T follicular helper cell (primary cell): ENCODE measurements around the gene CRKL.

Experiments
- DNase-seq: peaks from one replicate; pipeline ENCODE4 v3.0.0-alpha.2; 2020; ENCODE audit warnings: low read depth

CRKL gene

DNA sequence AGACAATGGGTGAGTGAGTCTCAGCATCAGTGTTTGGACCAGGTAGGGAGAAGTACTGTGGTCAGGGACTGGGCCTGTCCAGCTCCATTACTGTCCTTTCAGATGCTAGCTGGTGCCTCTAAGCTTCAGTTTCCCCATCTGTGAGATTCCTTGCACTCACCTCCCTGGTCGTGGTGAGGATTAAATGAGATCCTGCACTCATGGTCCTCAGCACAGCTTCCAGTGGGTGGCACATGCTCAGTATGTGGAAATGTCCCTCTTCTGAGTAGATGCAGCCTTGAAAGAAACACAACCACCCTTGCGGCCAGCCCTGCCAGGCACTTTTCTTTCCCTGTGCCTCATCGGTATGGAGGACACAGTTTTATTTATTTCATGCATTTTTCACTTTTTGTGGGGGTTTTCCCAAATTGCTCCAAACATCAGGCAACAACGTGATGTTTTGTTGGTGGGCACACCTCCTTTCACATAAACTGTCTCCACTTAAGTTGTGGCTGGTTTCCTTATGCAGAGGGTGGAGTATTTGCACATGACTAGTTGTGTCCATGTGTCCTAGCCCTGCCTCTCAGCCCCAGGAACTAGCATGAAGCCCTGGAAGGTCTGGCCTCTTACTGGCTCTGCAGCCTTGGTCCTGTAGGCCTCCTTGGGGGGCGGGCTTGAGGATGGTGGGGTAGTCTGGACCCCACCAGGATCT, 66.0 kb downstream of the CRKL start:
- no peak for DNase-seq

DNA sequence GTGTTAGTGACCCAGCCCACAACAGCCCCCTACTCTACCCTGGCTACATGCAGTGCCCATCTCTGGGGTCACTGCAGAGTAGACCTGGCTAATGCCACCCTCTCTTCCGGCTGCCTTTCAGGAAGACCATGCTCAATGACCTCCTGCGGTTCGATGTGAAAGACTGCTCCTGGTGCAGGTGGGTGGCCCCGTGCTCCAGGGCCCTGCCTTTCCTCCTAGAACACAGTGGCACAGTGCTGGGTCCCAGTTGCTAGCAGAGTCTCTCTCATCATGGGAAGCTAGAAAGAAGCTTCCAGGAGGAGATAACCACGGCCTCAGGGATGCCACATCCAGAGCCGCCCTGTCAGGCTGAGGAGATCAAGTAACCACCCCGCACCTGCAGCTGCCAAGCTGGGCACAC, 68.5 kb downstream of the CRKL start:
- no peak for DNase-seq

DNA sequence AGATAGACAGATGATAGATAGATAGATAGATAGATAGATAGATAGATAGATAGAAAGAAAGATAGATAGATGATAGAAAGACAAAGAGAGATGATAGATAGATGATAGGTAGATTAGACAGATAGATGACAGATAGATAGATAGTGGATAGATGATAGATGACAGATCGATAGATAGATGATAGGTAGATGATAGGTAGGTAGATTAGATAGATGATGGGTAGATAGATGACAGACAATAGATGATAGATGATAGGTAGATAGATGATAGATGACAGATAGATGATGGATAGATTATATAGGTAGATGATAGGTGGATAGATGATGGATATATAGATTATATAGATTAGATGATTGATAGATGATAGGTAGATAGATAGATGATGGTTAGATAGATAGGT, 69.2 kb downstream of the CRKL start:
- DNase-seq, result no peak

DNA sequence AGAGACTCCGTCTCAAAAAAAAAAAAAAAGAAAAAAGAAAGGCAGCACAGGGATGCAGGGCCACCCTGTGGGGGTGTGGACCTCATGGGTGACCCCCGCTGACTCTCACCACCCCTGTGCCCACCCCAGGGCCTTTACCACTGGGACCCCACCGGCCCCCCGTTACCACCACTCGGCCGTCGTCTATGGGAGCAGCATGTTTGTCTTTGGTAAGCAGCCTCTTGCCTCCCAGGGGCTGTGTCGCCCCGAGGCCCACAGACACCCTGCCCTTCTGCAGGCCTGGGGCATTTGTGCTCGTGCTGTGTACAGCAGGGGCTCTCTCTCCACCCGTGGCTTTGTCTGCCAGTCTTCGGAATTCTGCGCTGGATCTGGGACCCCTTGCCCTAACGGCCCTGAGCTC, 70.2 kb downstream of the CRKL start:
- DNase-seq, result no peak

DNA sequence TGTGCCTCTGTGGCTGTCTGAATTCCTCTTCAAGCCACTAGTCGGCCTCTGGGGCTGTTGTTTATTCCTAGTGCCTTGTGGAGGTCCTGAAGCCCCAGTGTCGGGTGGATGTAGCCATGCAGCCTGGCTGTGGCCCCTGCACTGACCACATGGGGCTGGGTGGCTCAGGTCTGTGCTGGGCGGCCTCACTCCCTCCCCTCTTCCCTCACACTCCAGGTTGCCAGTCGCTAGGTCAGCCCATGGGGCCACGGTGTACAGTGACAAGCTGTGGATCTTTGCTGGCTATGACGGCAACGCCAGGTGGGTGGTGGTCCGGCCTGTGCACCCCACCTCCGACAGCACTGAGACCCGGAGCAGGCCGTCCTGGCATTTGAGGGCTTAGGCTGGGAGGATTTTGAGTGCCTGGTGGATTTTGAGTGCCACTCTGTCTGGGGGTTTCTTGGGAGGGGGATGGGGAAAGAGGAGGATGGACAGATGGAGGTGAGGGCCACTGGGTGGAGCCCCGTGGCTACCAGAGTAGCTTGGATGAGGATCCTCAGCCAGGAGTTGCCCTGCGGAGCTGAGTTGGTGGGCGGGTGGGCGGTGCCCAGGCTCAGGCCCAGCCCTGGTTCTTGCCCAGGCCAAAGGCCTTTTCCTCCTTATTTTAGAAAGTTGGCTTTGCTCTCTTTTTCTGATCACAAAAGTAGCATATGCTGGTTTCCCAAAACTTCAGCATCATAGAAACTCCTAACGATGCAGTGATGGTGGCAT, 71.5 kb downstream of the CRKL start:
- no peak for DNase-seq

DNA sequence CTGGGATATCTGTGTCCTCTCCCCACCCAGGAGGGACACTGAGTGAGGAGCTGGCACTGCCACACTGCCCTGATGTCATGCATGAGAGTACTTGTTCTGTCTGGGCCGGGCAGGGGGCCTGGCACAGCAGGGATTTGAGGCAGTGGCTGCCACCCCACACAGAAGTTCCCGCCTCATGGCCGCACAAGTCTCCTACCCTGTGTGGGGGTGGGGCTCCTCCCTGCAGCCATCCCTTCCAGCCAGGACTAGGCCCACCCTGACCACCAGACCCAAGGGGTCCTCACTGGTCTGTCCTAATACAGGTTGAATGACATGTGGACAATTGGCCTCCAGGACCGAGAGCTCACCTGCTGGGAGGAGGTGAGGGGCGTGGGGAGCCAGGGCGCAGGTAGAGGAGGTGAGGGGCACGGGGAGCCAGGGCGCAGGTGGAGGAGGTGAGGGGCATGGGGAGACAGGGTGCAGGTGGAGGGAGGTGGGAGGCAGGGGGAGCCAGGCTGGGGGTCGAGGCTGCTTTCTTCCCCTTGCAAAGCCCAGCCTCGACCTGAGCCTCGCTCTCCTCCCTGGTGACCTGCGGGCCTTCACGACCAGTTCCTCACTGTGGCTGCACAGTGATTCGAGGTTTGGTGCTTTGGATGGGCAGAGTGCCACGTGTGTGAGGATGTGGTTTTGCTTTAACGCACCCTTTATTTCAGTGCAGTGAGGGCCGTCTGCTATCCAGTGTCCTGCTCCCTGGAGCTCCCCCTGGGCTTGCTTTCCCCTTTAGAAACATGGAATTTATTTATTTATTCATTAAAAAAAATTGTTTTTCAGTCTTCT, 72.3 kb downstream of the CRKL start:
- no peak for DNase-seq

DNA sequence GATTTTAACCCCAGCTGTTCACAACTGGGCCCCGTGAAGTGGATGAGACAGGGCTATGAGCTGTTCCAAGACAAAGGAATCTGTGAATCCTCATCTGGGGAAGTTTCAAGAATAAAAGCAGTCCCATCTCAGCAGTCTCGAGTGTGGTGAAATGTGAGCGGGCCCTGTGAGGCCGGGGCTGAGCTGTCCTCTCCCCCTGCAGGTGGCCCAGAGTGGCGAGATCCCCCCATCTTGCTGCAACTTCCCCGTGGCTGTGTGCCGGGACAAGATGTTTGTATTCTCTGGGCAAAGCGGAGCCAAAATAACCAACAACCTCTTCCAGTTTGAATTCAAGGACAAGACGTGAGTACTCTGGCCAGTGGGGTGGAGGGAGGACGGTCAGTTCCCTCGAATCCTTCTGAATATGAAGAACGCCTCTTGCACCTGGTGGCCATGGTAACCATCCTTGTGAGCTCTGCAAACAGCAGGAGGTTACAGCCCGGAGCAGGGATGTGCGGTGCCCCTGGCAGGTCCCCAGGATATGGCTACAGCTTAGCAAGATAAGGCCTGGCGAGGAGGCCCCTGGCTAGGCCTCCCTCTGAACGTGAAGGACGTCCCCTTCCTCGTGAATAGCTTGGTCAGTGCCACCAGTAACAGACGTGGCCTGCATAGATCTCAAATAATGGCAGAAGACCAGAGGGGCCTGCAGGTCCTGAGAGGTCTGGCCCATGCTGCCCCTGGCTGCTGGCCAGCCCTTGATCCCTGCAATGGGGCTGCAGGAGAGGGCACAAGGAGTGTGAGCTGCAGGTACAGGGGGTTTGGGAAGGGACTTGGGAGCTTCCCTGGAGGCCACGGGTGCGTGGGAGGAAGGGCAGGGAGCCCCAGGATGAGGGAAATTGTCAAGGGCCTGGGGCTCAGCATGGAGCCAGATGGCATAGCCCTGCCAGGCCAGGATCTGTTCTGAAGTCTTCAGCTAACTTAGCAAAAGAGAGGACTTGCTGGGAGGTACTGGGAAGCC, 73.3 kb downstream of the CRKL start:
- no peak for DNase-seq

DNA sequence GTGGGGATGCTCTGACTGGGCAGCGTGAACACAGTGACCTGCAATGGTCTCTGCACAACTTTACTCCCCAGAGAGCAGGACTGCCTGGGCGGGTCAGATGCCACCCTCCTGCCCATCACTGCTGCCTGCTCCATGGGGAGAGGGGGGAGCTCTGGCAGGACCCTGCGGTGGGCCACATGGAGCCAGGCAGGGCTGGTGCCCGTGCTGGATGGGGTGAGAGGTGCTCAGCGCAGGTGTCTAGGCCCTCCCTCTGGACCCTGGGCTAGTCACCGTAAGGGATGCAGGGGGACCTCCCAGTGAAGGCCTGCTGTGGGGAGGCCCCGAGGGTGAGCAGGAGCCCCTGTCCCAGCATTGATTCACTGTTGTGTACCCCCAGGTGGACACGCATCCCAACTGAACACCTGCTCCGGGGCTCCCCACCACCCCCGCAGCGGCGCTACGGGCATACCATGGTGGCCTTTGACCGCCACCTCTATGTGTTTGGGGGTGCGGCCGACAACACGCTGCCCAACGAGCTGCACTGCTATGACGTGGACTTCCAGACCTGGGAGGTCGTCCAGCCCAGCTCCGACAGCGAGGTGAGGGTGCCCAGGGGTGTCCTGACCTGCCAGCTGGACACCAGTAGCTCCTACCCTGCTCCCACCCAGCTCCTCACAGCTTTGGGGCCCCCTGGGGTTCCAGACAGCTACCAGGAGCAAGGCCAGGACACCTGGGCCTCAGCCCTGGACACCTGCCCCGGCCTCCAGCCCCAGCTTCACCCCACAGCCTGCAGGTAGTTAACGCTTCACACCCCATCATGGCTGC, 74.2 kb downstream of the CRKL start:
- no peak for DNase-seq

DNA sequence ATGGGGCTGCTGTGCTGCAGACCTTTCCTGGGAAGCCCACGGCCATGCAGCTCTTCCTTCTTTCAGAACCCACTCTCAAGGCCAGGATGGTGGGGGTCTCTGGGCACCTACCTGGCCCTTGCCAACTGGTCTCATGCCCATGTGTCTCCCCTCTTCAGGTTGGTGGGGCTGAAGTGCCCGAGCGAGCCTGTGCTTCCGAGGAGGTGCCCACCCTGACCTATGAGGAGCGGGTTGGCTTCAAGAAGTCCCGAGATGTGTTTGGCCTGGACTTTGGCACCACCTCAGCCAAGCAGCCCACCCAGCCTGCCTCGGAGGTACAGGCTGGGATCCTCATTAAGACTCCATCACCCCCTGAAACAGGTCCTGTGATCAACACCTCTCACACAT, 74.8 kb downstream of the CRKL start:
- DNase-seq, result no peak

DNA sequence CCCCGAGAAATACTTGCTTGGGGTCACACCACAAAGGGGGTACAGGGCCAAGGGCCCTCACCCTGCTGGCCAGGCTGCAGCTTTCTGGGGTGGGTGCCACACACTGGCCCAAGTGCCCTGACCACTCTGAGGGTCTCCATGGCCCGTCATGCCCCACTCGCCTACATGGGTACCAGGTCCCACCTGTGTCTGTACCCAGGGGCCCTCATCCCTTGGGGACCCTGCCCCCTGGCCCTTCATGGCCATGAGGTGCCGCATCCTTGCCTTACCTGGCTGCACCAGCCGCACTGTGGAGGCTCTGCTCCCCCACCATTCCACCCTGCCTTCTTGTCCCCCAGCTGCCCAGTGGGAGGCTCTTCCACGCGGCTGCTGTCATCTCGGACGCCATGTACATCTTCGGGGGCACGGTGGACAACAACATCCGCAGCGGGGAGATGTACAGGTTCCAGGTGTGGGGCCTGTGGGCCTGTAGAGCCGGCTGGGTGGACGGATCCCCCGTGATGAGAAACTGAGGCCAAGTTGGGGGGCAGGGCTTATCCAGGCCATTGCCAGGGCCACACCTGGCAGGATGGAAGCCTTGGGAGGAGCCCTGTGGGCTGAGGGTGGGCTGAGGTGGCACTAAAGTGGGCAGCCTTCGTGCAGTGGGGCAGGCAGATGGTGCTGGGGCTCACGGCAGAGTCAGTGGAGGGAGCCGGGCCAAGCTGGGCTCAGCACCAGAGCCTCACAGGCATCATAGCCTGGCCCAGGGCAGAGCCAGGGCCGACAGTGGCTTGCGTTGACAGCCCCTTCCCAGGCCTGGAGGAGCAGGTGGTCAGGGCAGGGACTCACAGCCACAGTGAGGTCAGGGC, 75.5 kb downstream of the CRKL start:
- DNase-seq, result no peak

DNA sequence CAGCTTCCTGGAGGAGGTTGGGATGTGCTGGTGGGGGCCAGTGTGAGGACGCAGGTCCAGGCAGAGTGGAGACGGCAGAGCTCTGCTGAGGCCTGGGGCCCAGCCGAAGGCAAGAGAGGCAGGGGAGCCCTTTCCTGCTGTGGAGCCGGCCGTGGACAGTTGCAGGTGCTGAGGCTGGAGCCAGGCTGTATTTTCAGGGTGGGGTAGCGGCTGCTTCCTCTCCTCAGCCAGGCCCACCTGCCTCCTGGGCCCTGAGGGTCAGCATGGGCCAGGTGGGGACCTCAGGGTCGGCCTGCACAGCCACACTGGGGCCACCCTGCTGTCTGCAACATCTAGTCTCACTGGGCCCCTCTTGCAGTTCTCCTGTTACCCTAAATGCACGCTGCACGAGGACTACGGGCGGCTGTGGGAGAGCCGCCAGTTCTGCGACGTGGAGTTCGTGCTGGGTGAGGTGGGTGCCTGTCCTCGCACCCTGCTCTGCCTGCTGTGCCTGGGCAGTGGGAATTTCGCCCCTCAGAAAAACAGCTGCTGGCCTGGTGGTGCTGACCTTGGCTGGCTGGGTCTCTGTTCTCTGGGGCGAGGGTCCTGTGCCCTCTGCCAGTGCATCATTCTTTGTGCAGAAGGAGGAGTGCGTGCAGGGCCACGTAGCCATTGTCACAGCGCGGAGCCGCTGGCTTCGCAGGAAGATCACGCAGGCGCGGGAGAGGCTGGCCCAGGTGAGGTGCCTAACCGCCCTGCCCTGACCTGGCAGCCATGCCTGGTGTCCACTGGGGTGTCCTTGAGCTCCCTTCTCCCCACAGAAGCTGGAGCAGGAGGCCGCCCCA, 76.3 kb downstream of the CRKL start:
- DNase-seq, result no peak

DNA sequence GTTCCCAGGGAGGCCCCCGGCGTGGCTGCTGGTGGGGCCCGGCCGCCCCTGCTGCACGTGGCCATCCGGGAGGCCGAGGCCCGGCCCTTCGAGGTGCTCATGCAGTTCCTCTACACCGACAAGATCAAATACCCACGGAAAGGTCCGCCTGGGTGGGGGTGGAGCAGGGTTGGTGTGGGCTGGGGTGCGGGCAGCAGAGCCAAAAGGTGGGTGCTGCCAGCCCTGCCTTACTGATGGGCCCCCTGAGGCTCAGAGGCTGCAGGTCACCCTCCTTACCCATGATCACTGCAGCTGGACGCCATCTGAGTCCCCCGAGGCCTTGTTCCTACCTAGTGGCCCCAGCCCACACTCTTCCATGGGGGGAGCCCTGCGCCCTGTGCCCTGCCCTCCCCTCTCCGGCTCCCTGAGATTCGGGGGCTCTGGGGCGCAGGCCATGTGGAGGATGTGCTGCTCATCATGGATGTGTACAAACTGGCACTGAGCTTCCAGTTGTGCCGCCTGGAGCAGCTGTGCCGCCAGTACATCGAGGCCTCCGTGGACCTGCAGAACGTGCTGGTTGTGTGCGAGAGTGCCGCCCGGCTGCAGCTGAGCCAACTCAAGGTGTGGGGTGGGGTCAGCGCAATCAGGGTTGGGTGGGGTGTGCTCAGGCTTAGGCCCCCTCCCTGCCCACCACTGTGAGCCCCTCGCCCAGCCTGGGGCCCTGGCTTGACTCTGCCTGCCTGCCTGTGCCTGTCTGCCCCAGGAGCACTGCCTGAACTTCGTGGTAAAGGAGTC, 77.1 kb downstream of the CRKL start:
- no peak for DNase-seq

DNA sequence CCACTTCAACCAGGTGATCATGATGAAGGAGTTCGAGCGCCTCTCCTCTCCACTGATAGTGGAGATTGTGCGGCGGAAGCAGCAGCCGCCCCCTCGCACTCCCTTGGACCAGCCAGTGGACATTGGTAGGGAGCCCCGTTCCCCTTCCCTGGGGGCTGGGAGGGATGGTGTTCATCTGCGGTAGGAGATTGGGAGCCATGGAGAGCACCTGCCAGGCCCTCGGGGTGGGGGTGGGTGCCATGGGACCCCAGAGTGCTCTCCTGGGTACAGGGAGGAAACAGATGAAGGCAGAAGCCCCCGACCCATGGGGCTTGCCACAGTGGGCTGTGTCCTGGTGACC, 77.7 kb downstream of the CRKL start:
- no peak for DNase-seq

DNA sequence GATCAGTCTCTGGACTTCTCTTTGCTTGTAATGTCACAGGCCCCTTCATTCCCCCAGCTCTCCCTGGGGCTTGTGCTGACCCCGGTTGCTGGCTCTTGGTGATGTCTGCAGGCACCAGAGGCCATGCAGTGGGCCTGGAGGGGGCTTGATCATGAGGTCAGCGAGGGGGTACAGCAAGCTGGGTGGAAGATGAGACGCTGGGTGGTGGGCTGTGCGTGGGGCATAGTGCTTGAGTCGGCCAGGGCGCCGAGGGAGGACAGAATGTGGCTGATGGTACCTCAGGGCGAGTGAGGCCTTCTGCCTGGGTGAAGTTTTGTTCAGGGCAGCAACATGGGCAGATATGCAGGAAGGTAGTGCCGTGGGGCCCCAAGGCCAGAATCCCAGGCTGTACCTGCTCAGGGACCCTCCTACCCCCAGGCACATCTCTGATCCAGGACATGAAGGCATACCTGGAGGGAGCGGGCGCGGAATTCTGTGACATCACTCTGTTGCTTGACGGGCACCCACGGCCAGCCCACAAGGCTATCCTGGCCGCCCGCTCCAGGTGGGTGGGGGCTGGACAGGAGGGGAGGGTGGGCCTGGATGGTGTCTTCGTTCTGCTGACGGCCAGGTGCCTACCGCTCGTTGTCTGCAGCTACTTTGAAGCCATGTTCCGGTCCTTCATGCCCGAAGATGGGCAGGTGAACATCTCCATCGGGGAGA, 78.3 kb downstream of the CRKL start:
- no peak for DNase-seq

DNA sequence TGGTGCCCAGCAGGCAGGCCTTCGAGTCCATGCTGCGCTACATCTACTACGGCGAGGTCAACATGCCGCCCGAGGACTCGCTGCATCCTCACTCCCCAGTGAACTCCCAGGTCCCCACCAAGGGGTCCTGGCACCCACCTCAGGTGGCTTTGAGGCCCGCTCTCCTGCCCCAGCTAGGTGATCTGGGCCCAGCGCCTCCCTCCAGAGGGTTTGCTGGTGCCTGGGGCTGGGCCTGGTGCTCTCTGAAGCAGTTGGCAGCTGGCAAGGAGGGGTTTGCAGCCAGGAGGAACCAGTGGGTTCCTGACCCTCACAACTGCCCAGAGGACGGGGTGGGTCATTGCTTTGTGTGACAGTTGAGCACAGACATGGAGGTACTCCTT, 78.8 kb downstream of the CRKL start:
- DNase-seq, result no peak

DNA sequence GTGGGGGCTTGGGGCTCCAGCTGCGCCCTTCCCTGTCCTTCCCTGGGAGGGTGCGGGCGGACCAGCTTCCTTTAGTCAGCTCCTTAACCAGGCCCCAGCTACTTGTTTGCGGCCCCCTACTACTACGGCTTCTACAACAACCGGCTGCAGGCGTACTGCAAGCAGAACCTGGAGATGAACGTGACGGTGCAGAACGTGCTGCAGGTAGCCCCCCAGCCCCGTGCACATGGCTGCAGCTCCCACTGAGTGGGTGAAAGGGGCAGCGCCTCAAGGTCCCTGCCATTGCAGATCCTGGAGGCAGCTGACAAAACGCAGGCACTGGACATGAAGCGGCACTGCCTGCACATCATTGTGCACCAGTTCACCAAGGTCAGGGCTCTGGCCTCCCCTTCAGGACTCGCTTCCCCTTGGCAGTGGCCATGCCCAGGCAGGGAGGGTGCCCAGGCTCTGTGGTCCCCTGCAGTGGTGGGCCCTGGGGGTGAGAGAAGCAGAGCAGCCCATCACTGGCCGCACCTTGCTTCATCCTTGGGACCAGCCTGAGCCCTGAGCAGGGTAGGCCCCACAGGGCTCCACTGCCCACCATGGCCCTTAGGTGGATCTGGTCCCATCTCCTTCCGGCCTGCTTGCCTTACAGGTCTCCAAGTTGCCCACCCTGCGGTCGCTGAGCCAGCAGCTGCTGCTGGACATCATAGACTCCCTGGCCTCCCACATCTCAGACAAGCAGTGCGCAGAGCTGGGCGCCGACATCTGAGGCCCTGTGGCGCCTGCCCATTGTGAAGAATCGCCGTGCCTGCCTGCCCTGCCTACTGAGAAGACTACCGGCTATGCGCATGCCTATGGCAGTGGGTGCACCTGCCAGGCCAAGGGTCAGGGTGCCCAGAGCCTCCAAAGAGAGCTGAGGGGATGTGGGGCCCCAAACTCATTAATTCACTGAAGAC, 79.7 kb downstream of the CRKL start:
- no peak for DNase-seq
